HEK293T (cell line): ENCODE data around the gene BPIFB3.

ENCODE experiments used
- BHLHE40 ChIP-seq: fragments of 450-650 bp; IDR thresholded peaks from 2 replicates; pipeline ENCODE4 v1.6.1; 2016; ENCODE audit warnings: mild to moderate bottlenecking, moderate library complexity, borderline replicate concordance
- CTBP1 ChIP-seq: fragments of 450-650 bp; IDR thresholded peaks from 2 replicates; pipeline ENCODE4 v1.6.1; 2016; ENCODE audit warnings: borderline replicate concordance
- ELF4 ChIP-seq: fragments of 450-650 bp; IDR thresholded peaks from 2 replicates; pipeline ENCODE4 v1.6.1; 2017; ENCODE audit warnings: antibody characterized with exemption
- FOXA1 ChIP-seq: fragments of 450-650 bp; IDR thresholded peaks from 2 replicates; pipeline ENCODE4 v1.6.1; 2016; ENCODE audit warnings: mild to moderate bottlenecking
- FOXK2 ChIP-seq: fragments of 450-650 bp; IDR thresholded peaks from 2 replicates; pipeline ENCODE4 v1.6.1; 2016; ENCODE audit warnings: mild to moderate bottlenecking
- FOXM1 ChIP-seq: fragments of 450-650 bp; IDR thresholded peaks from 2 replicates; pipeline ENCODE4 v1.6.1; 2017; ENCODE audit warnings: mild to moderate bottlenecking, borderline replicate concordance
- HDGF ChIP-seq: fragments of 450-650 bp; IDR thresholded peaks from 2 replicates; pipeline ENCODE4 v1.6.1; 2017; ENCODE audit warnings: antibody characterized with exemption, borderline replicate concordance
- LEF1 ChIP-seq: fragments of 450-650 bp; IDR thresholded peaks from 2 replicates; pipeline ENCODE4 v1.6.1; 2017; ENCODE audit warnings: mild to moderate bottlenecking, borderline replicate concordance
- NFRKB ChIP-seq: fragments of 450-650 bp; IDR thresholded peaks from 2 replicates; pipeline ENCODE4 v1.6.1; 2016; ENCODE audit warnings: mild to moderate bottlenecking, moderate library complexity
- SP1 ChIP-seq: fragments of 450-650 bp; IDR thresholded peaks from 2 replicates; pipeline ENCODE4 v1.6.1; 2017
- SUZ12 ChIP-seq: fragments of 450-650 bp; IDR thresholded peaks from 2 replicates; pipeline ENCODE4 v1.6.1; 2016; ENCODE audit warnings: mild to moderate bottlenecking
- TARDBP ChIP-seq: fragments of 450-650 bp; IDR thresholded peaks from 2 replicates; pipeline ENCODE4 v1.6.1; 2016
- ZNF384 ChIP-seq: fragments of 450-650 bp; IDR thresholded peaks from 2 replicates; pipeline ENCODE4 v1.6.1; 2016

- TF ChIP-seq FOXA1 = no peak
- TF ChIP-seq ELF4 = no peak
- no peak for TF ChIP-seq FOXM1
- TF ChIP-seq ZNF384 = no peak
- TF ChIP-seq CTBP1 = no peak
- TF ChIP-seq NFRKB = no peak
- TF ChIP-seq HDGF = no peak
- no peak for TF ChIP-seq BHLHE40
- TF ChIP-seq SP1 = no peak
- TF ChIP-seq LEF1 = no peak
- TF ChIP-seq FOXK2 = no peak
- no peak for TF ChIP-seq SUZ12
- no peak for TF ChIP-seq TARDBP
These were observed 34.0 kb upstream of the BPIFB3 start for GRCh38 chr20:33019465-33020277.
